Esophagus squamous epithelium (tissue), 4 donors: ENCODE measurements around the gene KIF21B.

Experiments
- POLR2A ChIP-seq, 4 donors: fragments of 450-650 bp; IDR thresholded peaks; one replicate each; pipeline ENCODE4 v1.6.1; 2017; ENCODE audit warnings: antibody characterized with exemption in 4 of 4, mild to moderate bottlenecking in 4 of 4, moderate library complexity in 3 of 4
- TF ChIP-seq, protein P1 (sequence below), 6 experiments: fragments of 450-650 bp in 4 of 6; fragments of 200-600 bp in 2 of 6; sonication (generic) in 2 of 6; IDR thresholded peaks; one replicate each; pipeline ENCODE4 v1.5.1; 2016 to 2019; ENCODE audit warnings: antibody characterized with exemption in 6 of 6, mild to moderate bottlenecking in 4 of 6, moderate library complexity in 4 of 6

GRCh38 chr1:200971955-200972711, 51.4 kb downstream of the KIF21B start:
- TF ChIP-seq, protein P1, sequence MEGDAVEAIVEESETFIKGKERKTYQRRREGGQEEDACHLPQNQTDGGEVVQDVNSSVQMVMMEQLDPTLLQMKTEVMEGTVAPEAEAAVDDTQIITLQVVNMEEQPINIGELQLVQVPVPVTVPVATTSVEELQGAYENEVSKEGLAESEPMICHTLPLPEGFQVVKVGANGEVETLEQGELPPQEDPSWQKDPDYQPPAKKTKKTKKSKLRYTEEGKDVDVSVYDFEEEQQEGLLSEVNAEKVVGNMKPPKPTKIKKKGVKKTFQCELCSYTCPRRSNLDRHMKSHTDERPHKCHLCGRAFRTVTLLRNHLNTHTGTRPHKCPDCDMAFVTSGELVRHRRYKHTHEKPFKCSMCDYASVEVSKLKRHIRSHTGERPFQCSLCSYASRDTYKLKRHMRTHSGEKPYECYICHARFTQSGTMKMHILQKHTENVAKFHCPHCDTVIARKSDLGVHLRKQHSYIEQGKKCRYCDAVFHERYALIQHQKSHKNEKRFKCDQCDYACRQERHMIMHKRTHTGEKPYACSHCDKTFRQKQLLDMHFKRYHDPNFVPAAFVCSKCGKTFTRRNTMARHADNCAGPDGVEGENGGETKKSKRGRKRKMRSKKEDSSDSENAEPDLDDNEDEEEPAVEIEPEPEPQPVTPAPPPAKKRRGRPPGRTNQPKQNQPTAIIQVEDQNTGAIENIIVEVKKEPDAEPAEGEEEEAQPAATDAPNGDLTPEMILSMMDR (IDR thresholded peaks at IDR 0.05) = peak; percentile 57 to 94 (median 72)
- TF ChIP-seq POLR2A (IDR thresholded peaks at IDR 0.05) = no peak
